Measurements from ENCODE around the gene TADA2B.

The TADA2B gene

GRCh38 chr4:7043284-7044136 is at the start of gene TADA2B:
Gene TADA2B, plus strand, starts transcription at chr4:7043372. Its CDS starts 208 bp downstream, at chr4:7043580.
- DNase-seq (ENCODE audit: low read depth): no peak

DNA sequence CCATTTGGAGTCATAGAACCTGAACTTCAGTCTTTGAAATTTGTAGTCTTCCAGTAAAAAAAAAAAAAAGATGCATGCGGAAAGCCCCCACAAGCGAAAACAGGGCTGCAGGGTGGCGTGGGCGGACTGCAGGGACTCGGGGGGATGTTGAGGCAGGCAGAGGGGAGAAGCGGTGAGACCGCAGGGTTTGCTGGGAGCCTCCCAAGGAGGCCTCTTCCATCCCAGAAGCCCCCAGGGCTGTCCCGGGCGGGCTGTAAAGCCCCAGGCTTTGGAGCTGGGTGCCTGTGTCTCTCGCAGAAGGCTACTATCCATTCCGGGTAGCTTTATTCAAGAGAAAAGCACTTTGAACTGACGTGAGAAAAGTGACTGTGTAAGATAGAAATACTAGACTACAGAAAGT is 46.7 kb upstream of the TADA2B start:
- no peak for DNase-seq (ENCODE audit: low read depth)

DNA sequence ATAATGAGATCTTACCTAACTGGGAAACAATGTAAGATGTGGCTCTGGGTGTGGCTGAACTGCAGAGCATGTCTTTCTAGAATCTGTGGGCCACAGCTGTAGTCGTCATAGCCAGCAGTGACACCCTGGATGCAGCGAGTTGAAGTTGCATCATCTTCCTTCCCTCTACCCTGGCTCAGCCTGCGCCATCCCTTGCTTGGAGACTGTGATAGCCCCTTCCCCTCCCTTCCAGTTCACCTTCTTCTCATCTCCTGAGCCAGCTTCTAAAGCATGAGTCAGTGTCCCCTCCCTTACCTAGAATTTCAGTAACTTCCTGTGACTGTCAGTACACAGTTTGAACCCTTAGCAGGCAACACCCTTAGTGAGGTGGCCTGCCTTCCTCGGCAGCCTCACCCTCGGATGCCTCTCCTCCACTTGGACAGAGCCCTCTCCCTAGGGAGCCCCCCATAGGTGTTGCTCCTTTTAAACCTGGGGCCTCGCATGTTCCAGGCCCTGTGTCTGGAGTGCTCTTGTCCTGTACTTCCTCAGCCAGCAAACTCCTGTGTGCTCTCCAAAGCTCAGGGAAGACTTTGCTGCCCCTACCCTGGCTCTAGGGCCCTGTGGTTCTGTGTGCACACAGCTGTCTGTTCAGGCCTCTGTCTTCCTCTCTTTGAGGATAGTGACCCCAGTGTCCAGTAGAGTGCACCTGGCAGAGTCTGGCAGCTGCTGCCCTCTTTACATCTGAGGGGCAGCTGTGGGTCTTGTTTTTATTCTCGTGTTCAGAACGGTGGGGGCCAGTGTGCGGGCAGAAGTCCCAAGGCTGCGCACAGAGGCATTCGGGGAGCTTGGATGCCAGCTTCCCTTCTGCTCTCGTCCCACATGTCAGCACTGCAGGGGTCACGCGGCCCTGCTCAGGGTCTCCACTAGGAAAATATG is 43.7 kb upstream of the TADA2B start:
- peak; percentile 9 for DNase-seq (ENCODE audit: low read depth)

- no peak for DNase-seq (ENCODE audit: low read depth)
These were observed 42.6 kb upstream of the TADA2B start for GRCh38 chr4:7000421-7001176.

DNA sequence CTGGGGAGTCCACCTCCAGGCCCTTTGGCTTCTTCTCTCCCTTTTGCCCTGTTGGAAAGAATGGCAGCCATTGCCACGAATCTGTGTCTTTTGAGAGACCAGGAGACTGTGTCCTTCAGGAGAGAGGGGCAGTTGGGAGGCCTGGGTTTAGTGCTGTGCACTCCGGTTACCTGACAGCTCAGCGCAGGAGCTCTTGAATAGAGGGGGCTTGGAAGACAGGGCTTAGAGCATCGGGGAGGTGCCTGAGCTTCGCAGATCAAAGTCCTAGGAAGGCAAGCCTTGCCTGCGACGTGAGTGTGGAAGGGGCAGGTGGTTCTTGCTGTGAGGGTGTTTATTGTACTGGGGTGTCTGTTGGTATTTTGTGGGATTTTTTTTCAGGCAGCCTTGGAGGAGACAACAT is 41.9 kb upstream of the TADA2B start:
- no peak for DNase-seq (ENCODE audit: low read depth)

- DNase-seq (ENCODE audit: low read depth): no peak
These were observed 40.8 kb upstream of the TADA2B start for GRCh38 chr4:7002336-7002735.

DNA sequence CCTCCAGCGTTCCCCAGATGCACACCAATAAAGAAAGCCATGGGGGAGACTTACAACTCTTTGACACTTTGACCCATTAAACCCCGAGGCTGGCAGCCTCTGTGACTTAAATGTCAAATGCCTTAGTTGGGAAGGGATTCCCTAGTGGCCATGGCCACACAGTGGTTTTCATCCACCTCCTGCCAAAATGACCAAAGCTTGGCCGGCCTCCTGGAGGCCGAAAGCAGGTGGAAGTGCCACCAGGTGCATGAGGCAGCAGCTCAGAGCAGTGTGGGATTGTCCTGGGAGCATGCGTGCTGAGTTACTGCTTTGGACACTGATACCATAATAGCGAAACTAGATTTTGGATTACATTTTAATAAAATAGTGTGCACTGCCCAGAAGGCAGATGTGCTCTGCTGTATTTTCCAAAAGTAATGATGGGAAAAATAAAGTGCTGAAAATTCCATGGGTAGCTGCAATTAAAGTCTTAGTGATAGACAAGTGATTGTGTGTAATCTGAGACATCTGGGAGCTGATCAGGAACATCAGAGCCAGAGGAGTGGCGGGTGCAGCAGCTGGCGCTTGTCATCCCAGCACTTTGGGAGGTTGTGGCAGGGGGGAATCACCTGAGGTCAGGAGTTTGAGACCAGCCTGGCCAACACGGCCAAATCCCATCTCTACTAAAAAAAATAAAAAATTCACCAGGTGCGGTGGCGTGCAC is 39.8 kb upstream of the TADA2B start:
- no peak for DNase-seq (ENCODE audit: low read depth)

DNA sequence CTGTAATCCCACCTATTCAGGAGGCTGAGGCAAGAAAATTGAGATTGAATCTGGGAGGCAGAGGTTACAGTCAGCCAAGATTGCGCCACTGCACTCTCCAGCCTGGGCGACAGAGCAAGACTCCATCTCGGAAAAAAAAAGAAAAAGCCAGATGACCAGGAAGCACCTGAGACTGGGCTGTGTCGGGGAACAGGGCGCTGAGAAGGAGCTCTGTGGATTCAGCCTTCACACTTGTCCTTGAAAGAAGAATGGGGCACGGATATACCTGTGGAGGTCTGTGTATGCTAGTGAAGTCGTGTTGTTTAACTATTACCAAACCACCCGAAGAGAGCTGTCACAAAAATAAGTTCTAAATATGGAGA is 39.3 kb upstream of the TADA2B start:
- DNase-seq (ENCODE audit: low read depth): no peak

GRCh38 chr4:7004331-7004730 is 38.8 kb upstream of the TADA2B start:
- DNase-seq (ENCODE audit: low read depth): no peak

DNA sequence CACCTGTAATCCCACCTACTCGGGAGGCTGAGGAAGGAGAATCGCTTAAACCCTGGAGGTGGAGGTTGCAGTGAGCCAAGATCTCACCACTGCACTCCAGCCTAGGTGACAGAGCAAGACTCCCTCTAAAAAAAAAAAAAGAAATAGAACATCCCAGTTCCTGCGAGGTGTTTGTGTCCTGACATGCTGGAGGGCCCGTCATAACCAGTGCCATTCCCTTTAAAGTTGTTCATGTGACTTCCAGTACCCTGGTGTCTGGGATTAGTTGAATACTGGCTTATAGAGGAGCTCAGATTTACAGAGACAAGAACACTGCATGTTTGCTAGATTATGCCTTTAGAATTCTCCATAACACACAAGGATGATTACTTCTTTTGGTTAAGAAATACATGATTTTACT is 37.6 kb upstream of the TADA2B start:
- no peak for DNase-seq (ENCODE audit: low read depth)

DNA sequence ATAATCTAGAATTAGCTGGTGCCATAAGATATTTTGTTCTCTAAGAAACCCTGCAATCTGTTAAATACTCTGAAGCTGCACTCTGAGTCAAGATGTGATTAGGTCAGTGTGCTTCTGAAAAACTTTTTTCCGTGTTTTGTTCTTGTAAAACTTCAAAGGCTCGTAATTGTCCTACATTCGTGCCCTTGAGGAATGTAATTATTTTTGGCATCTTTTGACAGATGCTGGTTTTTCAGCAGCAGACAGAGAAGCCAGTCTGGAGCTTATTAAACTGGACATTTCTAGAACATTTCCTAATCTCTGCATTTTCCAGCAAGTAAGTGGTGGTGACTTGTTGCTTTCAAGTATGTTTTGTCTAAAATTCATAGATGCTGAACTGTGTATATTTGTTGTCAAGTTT is 36.8 kb upstream of the TADA2B start:
- DNase-seq (ENCODE audit: low read depth): no peak

- no peak for DNase-seq (ENCODE audit: low read depth)
These were observed 35.8 kb upstream of the TADA2B start for GRCh38 chr4:7007142-7007907.

GRCh38 chr4:7007944-7008343 is 35.2 kb upstream of the TADA2B start:
- no peak for DNase-seq (ENCODE audit: low read depth)

DNA sequence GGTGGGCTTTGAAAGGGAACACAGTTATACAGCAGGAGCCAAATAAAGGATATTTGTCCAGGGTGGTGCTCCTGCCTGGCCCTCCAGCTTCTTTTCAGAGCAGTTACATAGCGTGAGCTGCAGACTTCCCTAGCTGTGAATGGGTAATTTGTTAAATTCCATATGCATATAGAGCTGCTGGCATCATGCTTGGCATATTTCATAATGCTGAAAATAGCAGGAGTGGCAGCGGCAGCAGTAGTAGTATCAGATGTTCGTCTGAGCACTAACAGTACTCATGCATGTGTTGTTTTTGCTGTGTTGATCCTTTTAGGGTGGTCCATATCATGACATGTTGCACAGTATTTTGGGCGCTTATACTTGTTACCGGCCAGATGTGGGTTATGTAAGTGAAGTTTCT is 33.6 kb upstream of the TADA2B start:
- no peak for DNase-seq (ENCODE audit: low read depth)

GRCh38 chr4:7013175-7013574 is 30.0 kb upstream of the TADA2B start:
- no peak for DNase-seq (ENCODE audit: low read depth)

GRCh38 chr4:7014815-7015214 is 28.4 kb upstream of the TADA2B start:
- DNase-seq (ENCODE audit: low read depth): no peak

DNA sequence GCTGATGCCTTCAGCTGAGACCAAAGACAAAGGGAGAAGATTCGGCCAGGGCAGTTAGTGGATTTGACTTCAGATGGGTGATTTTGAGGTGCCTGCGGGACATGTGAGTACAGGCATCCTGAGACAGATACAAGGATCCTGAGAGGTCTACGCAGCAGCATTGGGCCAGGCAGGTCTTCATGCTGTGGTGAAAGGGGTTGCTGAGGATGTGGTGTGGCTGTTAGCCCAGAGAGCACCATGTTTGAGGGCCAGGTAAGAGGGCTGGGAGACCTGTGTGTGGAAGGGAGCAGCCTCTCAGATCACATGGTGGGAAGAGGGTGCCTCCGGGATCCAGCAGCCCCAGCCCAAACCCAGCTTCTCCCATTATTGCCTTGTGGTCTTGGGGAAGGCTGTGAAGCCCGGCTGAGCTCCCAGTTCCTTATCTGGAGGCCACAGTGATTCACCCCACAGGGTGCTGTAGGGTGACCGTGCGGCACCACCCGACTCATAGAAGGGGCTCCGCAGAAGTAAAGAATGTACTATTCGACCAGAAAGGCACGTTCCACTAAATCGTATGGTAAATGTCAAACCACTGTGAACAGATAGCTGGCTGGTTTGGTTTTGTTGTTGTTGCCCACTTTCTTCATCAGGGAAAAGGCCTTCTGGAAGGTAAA is 27.7 kb upstream of the TADA2B start:
- no peak for DNase-seq (ENCODE audit: low read depth)

DNA sequence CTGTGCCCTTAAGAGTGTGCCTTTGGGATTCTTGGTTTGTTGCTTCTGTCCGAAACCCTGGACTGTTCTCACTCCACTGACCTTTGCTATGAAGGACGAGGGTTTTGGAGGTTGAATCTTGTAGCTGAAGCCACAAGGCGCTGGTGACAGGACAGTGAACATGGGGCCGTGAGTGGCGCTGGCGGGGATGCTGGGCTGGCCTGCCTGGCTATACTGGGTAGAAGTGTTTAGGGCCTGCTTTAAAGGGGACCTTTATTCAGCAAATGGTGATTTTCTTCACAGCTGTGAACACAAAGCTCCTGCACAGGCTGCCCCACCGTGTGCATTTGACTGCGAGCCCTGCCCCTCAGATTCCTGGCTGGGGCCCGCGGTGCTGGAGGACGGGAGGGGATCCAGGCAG is 27.1 kb upstream of the TADA2B start:
- DNase-seq (ENCODE audit: low read depth): no peak

DNA sequence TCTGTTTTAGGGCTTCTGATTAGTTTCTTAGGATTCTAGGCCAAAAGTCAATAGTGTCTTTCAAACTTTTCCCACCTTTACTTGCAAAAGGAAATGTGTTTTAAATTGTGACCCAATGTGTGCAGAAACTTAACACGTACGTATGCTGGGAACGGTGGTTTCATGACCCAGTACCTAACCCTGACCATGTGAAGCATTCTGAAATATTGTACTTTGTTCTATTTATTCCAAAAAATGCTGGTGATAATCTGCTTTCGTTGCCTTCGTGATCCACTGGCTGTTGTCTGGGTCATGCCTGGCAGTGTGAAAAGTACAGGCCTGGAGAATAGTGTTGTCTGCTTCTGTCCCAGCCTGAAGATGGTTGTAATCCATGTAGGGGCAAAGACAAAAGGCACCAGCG is 26.7 kb upstream of the TADA2B start:
- DNase-seq (ENCODE audit: low read depth): no peak

DNA sequence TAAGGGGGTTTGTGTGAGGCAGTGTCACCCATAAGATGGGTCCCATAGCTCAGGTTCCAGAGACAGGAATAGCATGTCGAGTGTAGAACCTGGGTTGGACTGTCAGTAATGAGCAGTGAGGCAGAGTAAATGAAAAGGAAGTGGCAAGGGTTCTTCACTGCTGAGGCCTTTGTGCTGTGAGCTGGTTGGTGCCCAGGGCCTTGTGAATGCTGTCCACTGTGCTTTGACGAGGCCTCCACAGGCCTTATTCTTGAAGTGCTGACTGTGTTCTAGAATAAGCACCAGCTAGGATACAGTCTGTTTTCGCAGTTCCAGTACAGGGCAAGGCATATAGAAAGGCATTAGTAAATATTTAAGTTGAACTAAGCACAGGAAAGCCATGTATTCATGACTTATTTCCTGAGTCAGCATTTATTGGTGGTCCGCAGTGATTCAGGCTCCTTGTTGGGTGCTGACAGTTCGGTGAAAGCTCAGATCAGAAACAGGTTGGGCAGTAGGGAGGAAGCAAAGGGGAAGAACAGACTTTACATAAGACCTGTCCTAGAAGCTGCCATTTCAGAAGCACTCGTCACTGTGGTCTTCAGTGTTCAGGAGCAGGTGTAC is 25.6 kb upstream of the TADA2B start:
- DNase-seq (ENCODE audit: low read depth): no peak

Data from stimulated activated CD4-positive, alpha-beta T cell treated with anti-CD3 and anti-CD28 coated beads, Interleukin-2, amount 100 ng/mL, for 4 hours (primary cell).